ENCODE measurements around the gene TMEM17.

DNA sequence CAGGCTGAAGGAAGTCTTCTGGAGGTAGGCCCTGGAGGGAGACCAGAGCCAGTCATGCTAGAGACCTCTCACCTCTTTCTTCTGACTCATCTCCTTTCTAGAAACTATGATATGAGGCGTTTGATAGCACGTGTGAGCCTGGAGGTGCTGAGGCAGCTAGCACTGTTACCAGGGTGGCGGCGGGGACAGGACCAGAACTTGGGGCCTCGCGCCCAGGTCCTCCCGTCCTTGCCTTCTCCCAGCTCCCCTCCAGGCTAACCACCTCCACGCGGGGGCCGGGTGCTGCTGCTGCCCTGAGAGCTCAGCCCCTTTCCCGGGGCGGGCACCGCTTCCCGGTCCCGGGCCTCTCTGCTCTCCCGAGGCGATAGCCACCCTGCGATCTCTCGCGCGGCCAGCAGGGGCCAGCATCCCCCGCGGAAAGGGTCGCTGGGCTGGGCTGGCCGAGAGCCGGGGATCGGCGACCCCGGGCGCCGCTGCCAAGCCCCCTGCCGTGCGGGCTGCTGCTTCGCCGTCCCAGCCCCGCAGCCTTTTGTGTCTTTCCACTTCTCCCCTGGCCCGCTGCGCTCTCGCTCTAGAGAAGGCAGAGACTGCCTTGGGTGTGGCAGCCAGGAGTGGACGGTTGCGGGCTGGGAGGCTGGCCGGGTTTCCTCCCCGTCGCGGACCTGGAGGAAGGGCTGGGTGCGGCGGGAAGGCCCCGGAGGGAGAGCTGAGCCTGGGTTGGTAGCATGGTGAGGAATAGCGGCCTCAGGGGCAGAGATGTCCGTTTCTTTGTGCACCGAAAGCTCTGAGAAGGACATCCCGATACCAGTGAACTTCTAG lies 49.1 kb downstream of the TMEM17 start:
- TF ChIP-seq CTCF (IDR thresholded peaks at IDR 0.05), result peak in 11 of 12 donors; percentile 89 to 100 (median 97)
- no peak for TF ChIP-seq POLR2A (IDR thresholded peaks at IDR 0.05)

All from heart left ventricle (tissue), 13 donors.